K562 (cell line): ENCODE data around the gene PSMD2. TPM values are rescaled to one million over a fixed set of nuclear protein-coding genes. Genes with fewer than 3 reads are reported as not detected.

ENCODE experiments used
- ATAC-seq: fragments of 200-7000 bp; cut with Tn5 transposase; 3 replicates; pipeline ENCODE4 v1.9.1; 2020; ENCODE audit warnings: moderate library complexity
- BruUV-seq: library from RNA; stranded (reverse); fragments of 400-500 nt; replicated peaks from 2 replicates; lab custom pipeline; 2021; lab: Mats Ljungman, UMichigan
- CTCF ChIA-PET: fragments of 300-600 bp; formaldehyde crosslinking; extraction: SDS; loops from one replicate; lab custom pipeline; 2021; ENCODE audit warnings: low intra/inter-chr PET ratio; lab: Yijun Ruan, JAX
- POLR2A ChIA-PET: fragments of 300-600, 350-650 bp; sonication (Branson Sonifier 250); formaldehyde crosslinking; extraction: SDS; loops from one replicate; lab custom pipeline; 2021; ENCODE audit warnings: antibody characterized with exemption, inconsistent platforms; lab: Yijun Ruan, JAX
- DNase-seq, 4 experiments: peaks; one replicate each; pipeline versions ENCODE4 v3.0.0 to v3.0.0-alpha.2; 2011 to 2018; ENCODE audit warnings: low spot score in 3 of 4, mixed read lengths in 3 of 4; ENCODE audit errors: extremely low read depth in 1 of 4
- FAIRE-seq: peaks from 2 replicates; lab custom pipeline; 2011; peaks lifted over from hg19 to GRCh38; lab: Jason Lieb, UNC
- H2AFZ ChIP-seq: 2 replicates; pipeline ENCODE4 v1.6.0; 2011; ENCODE audit warnings: low read depth, low read length, control low read depth, inconsistent platforms
- H3K27ac ChIP-seq: fragments of 200-600 bp; 3 replicates; pipeline ENCODE4 v1.8.0; 2011; ENCODE audit warnings: low read depth, mild to moderate bottlenecking, control low read depth, inconsistent platforms, low read length, moderate library complexity, mixed read lengths; ENCODE audit errors: extremely low read depth
- H3K27me3 ChIP-seq, 2 experiments: fragments of 300-600 bp in 1 of 2; 2 replicates in 1 of 2; 3 replicates in 1 of 2; pipeline versions ENCODE4 v1.6.0 to v1.8.0; 2011; ENCODE audit warnings: inconsistent platforms in 2 of 2, low read length in 2 of 2, mild to moderate bottlenecking in 1 of 2, mixed read lengths in 1 of 2, moderate library complexity in 1 of 2; ENCODE audit not compliant: control insufficient read depth in 2 of 2, insufficient read depth in 2 of 2
- H3K36me3 ChIP-seq: fragments of 300-600 bp; 3 replicates; pipeline ENCODE4 v1.8.0; 2011; ENCODE audit warnings: mild to moderate bottlenecking, low read length, inconsistent platforms; ENCODE audit not compliant: control insufficient read depth, insufficient read depth
- H3K4me1 ChIP-seq, 2 experiments: fragments of 200-600 bp in 1 of 2; replicated peaks in 1 of 2; 2 replicates in 1 of 2; 3 replicates in 1 of 2; pipeline versions ENCODE4 v1.5.1 to v1.8.0; 2011; ENCODE audit warnings: inconsistent platforms in 2 of 2, low read length in 2 of 2, mild to moderate bottlenecking in 1 of 2, mixed read lengths in 1 of 2, moderate library complexity in 1 of 2; ENCODE audit not compliant: control insufficient read depth in 2 of 2, insufficient read depth in 2 of 2
- H3K4me2 ChIP-seq: 2 replicates; pipeline ENCODE4 v1.6.1; 2011; ENCODE audit warnings: low read length, control low read depth, inconsistent platforms, mixed read lengths; ENCODE audit not compliant: insufficient read depth
- H3K4me3 ChIP-seq: fragments of 200-600 bp; sonication (generic), shearing (Covaris generic); 2 replicates; pipeline ENCODE4 v1.5.1; 2016; ENCODE audit warnings: control low read depth, inconsistent platforms
- H3K79me2 ChIP-seq: fragments of 200-600 bp; 3 replicates; pipeline ENCODE4 v1.8.0; 2011; ENCODE audit warnings: low read length, inconsistent platforms; ENCODE audit not compliant: control insufficient read depth, insufficient read depth
- H3K9ac ChIP-seq, 2 experiments: 2 replicates each; pipeline versions ENCODE4 v1.6.0 to v1.6.1; 2011; ENCODE audit warnings: low read depth in 2 of 2, low read length in 2 of 2, control low read depth in 1 of 2, inconsistent platforms in 1 of 2, mild to moderate bottlenecking in 1 of 2, mixed read lengths in 1 of 2; ENCODE audit not compliant: insufficient read depth in 1 of 2
- H3K9me1 ChIP-seq: one replicate; pipeline ENCODE4 v1.6.0; 2011; ENCODE audit warnings: inconsistent platforms, mild to moderate bottlenecking, low read length, moderate library complexity; ENCODE audit not compliant: control insufficient read depth, insufficient read depth
- H3K9me3 ChIP-seq: replicated peaks from 2 replicates; pipeline ENCODE4 v1.5.1; 2011; ENCODE audit warnings: low read depth, low read length, inconsistent platforms; ENCODE audit not compliant: control insufficient read depth, insufficient read depth
- H4K20me1 ChIP-seq: replicated peaks from 2 replicates; pipeline ENCODE4 v1.6.1; 2011; ENCODE audit warnings: low read length, inconsistent platforms, mixed read lengths; ENCODE audit not compliant: control insufficient read depth, insufficient read depth
- ATF7 ChIP-seq: fragments of 450-650 bp; IDR thresholded peaks from 2 replicates; pipeline ENCODE4 v1.7.1; 2014; ENCODE audit warnings: mild to moderate bottlenecking, moderate library complexity
- DACH1 ChIP-seq: fragments of 450-650 bp; IDR thresholded peaks from 2 replicates; pipeline ENCODE4 v1.6.1; 2018; ENCODE audit not compliant: partially characterized antibody
- FOS ChIP-seq: IDR thresholded peaks from 3 replicates; pipeline ENCODE4 v1.6.1; 2011; ENCODE audit not compliant: insufficient read length; ENCODE audit errors: extremely low read depth
- GABPB2 ChIP-seq: fragments of 250-450 bp; sonication (Bioruptor Pico); conservative IDR thresholded peaks from 2 replicates; pipeline ENCODE4 v1.5.1; 2021; ENCODE audit warnings: mild to moderate bottlenecking
- HNRNPLL ChIP-seq: fragments of 200-400 bp; formaldehyde crosslinking; IDR thresholded peaks from 2 replicates; pipeline ENCODE4 v1.6.1; 2017; ENCODE audit warnings: low read length, low read depth, mild to moderate bottlenecking; ENCODE audit not compliant: poor library complexity, severe bottlenecking
- NCOA4 ChIP-seq: fragments of 450-650 bp; IDR thresholded peaks from 2 replicates; pipeline ENCODE4 v1.6.1; 2018; ENCODE audit warnings: mild to moderate bottlenecking; ENCODE audit not compliant: partially characterized antibody
- NFE2 ChIP-seq: IDR thresholded peaks from 2 replicates; pipeline ENCODE4 v1.6.1; 2014; ENCODE audit warnings: antibody characterized with exemption, low read depth
- PURB ChIP-seq: sonication (generic); formaldehyde crosslinking; IDR thresholded peaks from 2 replicates; pipeline ENCODE4 v1.9.0; 2021; ENCODE audit warnings: low read depth, mild to moderate bottlenecking, missing genetic modification reagents
- RUNX1 ChIP-seq: sonication (generic); IDR thresholded peaks from 2 replicates; pipeline ENCODE4 v1.6.1; 2016; ENCODE audit warnings: antibody characterized with exemption, low read depth
- SOX6 ChIP-seq: fragments of 450-650 bp; IDR thresholded peaks from 2 replicates; pipeline ENCODE4 v1.6.1; 2014; ENCODE audit warnings: mild to moderate bottlenecking
- TCFL5 ChIP-seq: fragments of 250-450 bp; sonication (Bioruptor Pico); conservative IDR thresholded peaks from 2 replicates; pipeline ENCODE4 v1.6.1; 2021; ENCODE audit warnings: mild to moderate bottlenecking, moderate library complexity, matching md5 sums
- ZBTB40 ChIP-seq, 2 experiments: fragments of 450-650 bp in 1 of 2; sonication (generic) in 1 of 2; formaldehyde crosslinking in 1 of 2; IDR thresholded peaks; 2 replicates each; pipeline versions ENCODE4 v1.7.1 to v1.9.0; 2016 to 2022; ENCODE audit warnings: inconsistent platforms in 1 of 2, mild to moderate bottlenecking in 1 of 2, missing genetic modification reagents in 1 of 2
- ZFP36 ChIP-seq: fragments of 150-350 bp; IDR thresholded peaks from 2 replicates; pipeline ENCODE4 v1.6.1; 2018; ENCODE audit warnings: low read length, low read depth; ENCODE audit not compliant: partially characterized antibody
- WGBS: fragments of 100-300 bp; shearing (Covaris generic); methylation state at CpG from one replicate; pipeline ENCODE4 v1.1.6; 2016; ENCODE audit warnings: low coverage, mixed read lengths; ENCODE audit not compliant: insufficient coverage; ENCODE audit errors: missing lambda C conversion rate; 5-methylcytosine and 5-hydroxymethylcytosine counted together
- in situ Hi-C: fragments of 300-500 bp; cut with MboI; formaldehyde crosslinking; loops from 4 replicates; pipeline ENCODE4 v1.15.0; 2018; ENCODE audit warnings: inconsistent platforms, mixed read lengths
- intact Hi-C: fragments of 100-400 bp; cut with micrococcal nuclease; formaldehyde crosslinking; loops from 2 replicates; pipeline ENCODE4 v1.14.2; 2022
- polyA plus RNA-seq, 8 experiments: library from polyadenylated mRNA; depleted of rRNA in 4 of 8; stranded (reverse) in 5 of 8; unstranded in 3 of 8; fragments of >200 nt; fragmentation: Nextera tagmentation in 2 of 8; fragmentation: Illumina TruSeq in 1 of 8; extraction: Ambion mirVana in 2 of 8; extraction: Trizol in 1 of 8; gene quantifications; 2 replicates each; pipeline versions ENCODE4 v1.2.1 to v1.2.3, GENCODE V29; 2011 to 2014; ENCODE audit warnings: inconsistent platforms in 1 of 8, missing spikeins in 1 of 8
- total RNA-seq, 7 experiments: library from RNA; depleted of rRNA in 6 of 7; stranded (reverse); fragments of >200 nt in 6 of 7; fragmentation: Illumina TruSeq in 2 of 7; extraction: Trizol in 2 of 7; gene quantifications; 2 replicates each; pipeline versions ENCODE4 v1.2.1 to v1.2.3, GENCODE V29; 2011 to 2021; ENCODE audit warnings: low replicate concordance in 1 of 7

Gene PSMD2
- total and polyA plus RNA-seq, 9 of the 15 experiments (the other 6 are each of a cell fraction or from before 2014, with no cell fraction given): 152 to 484 (median 295) TPM

GRCh38 chr3:184249412-184250166 lies 49.5 kb upstream of the PSMD2 start, which contains the start of gene EEF1AKMT4:
Gene EEF1AKMT4, plus strand, starts transcription at chr3:184249672. Its CDS starts 23 bp downstream, at chr3:184249695.
- peak within 1 kb of the TSS; percentile 96 to 97 for H3K9ac ChIP-seq
- peaks cover 18% of the 10 kb centered on the region for H3K36me3 ChIP-seq
- WGBS: under 1% methylated on average over 51 of the region's 54 CpGs
- H3K27ac ChIP-seq: peak within 1 kb of the TSS; percentile 95
- ChIA-PET CTCF (interaction anchor here (0.6 to 2.0 kb wide), 5 partner anchors 10 to 355 kb away, joined by 3 to 9 read pairs (median 5); no protein-coding TSS in a partner anchor), POLR2A (interaction anchor here (0.6 to 1.1 kb wide), 4 partner anchors 8 to 22 kb away, joined by 3 to 4 read pairs (median 4); partner anchors contain the start of gene CAMK2N2)
- intact Hi-C loops (loop anchor here (2.0 to 10.0 kb wide), 6 partner anchors 35 to 355 kb away; partner anchors contain the start of genes ABCC5 and PSMD2), in situ Hi-C loops (loop anchor here (10.0 kb wide), 1 partner anchor 235 kb away; the partner anchor contains the start of gene ABCC5)
- H4K20me1 ChIP-seq: no peaks in the 10 kb centered on the region
- peak within 1 kb of the TSS; percentile 96 for H3K4me3 ChIP-seq
- no peaks in the 10 kb centered on the region for H3K9me3 ChIP-seq
- H3K79me2 ChIP-seq: peaks cover 33% of the 10 kb centered on the region
- TSS peak; percentile 61 for BruUV-seq
- H3K4me1 ChIP-seq: peaks cover 3 to 9% of the 10 kb centered on the region in 2 experiments; a peak in 3 of 5 replicates
- ATAC-seq: peak; percentile 97
- DNase-seq: peak; percentile 92 to 99 (median 94)
- H2AFZ ChIP-seq: peak within 1 kb of the TSS; percentile 86
- peak; percentile 98 for FAIRE-seq
- peak within 1 kb of the TSS; percentile 99 for H3K4me2 ChIP-seq
- no peaks in the 10 kb centered on the region for H3K9me1 ChIP-seq
- no peaks in the 10 kb centered on the region for H3K27me3 ChIP-seq
- TF ChIP-seq HNRNPLL: peak; percentile 94
- peak; percentile 77 for TF ChIP-seq ZBTB40 (IDR thresholded peaks at IDR 0.05)
- TF ChIP-seq ZBTB40 (CRISPR knock-in tag; IDR thresholded peaks at IDR 0.05): no peak
- TF ChIP-seq NCOA4: no peak
- peak; percentile 81 for TF ChIP-seq NFE2
- no peak for TF ChIP-seq RUNX1
- peak; percentile 63 for TF ChIP-seq ATF7
- no peak for TF ChIP-seq GABPB2 (CRISPR knock-in tag)
- no peak for TF ChIP-seq FOS
- no peak for TF ChIP-seq TCFL5 (CRISPR knock-in tag)
- TF ChIP-seq DACH1: peak; percentile 50
- TF ChIP-seq SOX6: peak; percentile 36; the same call in 1 of the 2 replicates
- TF ChIP-seq PURB (CRISPR knock-in tag): no peak
- TF ChIP-seq ZFP36: no peak
